ENCODE data around the gene KRTAP20-3.

KRTAP20-3 gene

DNA sequence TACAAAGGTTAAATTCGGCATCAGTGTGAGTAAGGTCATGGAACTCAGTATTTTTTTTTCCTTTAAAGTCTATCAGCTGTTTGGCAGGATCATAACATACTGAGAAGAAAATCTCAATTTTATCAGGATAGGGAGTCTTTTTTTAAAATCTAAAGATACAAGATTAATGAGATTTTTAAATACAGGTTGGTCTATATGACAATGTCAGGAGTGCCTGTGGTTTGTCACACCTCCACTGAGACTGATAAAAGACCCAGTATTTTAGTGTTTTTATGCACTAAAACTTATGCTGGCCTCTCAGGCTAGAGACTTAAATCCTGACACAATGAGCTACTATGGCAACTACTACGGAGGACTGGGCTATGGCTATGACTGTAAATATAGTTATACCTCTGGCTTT, at the start of gene KRTAP20-3:
Gene KRTAP20-3 (plus strand): TSS at position 301 of the 400 bp plus-strand sequence.
- DNase-seq: no peak

DNA sequence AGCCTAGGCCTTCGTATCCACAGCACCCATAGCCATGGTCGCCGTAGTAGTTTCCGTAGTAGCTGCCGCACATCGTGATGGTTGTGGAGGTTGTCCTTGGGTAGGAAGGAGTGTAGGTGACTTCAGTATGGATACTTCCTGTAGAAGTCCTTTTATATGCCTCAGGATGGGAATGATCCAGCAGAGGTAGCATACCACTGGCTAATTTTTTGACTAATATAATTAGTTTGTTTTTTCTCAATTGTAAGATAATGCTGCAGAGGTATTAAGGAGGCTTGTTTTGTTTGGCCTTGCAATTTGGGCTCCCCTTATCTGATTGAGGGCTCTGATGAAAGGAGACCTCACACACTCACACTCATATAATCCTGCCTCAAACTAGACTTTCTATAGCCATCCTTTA, 43.9 kb upstream of the KRTAP20-3 start, which contains the start of gene KRTAP6-2:
Gene KRTAP6-2 (minus strand): TSS at position 101 of the 400 bp plus-strand sequence. CDS start 28 bp downstream, at position 73.
- DNase-seq: no peak

DNA sequence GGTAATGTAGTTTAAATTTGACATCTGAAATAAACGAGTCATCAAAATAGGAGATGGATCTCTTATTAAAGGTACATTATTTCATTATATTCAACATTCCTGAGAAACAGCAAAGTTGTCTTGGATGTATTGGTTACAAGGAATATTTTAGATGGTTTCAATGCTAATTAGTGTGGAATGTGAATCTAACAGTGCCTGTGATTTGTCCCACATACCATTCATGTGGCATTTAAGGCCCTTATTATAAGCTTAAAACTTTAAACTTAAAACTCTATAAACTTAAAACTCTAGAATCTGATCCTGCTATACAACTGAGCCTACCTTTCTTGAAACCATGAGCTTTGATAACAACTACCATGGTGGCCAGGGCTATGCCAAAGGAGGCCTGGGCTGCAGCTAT, 41.9 kb upstream of the KRTAP20-3 start, which contains the start of gene KRTAP22-1:
Gene KRTAP22-1 (plus strand): TSS at position 301 of the 400 bp plus-strand sequence.
- no peak for DNase-seq

DNA sequence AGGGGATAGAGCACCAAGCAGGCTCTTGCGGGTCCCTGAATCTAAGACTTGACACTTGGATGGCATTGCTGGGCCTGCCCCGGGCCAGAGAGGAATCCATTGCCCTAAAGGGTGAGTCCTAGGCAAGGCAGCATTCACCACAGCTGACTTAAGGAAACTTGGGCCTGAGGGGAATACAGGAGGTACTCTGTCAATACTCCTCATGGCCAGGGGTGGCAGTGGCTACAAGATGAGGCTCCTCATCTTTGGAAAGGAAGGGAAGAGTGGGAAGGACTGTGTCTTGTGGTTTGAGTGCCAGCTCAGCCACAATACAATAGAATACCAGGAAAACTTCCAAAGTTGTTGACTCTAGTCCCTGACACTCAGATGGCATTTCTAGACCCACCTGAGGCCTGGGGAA, 36.7 kb upstream of the KRTAP20-3 start:
- DNase-seq: no peak

DNA sequence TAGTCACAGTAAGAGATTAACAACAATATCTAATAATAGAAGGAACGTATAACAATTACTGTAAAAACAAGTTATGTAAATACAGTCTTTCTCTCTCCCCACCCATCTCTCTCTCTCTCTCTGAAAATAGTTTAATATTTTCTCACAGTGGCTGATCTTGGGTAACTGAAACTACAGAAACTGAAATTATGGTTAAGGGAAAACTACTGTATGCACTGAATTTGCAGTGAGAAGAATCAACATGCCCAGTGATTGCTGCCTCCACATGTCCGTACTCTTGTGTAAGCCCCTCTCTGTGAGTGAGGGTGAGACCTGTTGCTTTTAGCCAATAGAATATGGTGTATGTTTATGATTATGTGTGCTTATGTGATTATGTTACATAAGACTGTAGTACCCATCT, 30.5 kb upstream of the KRTAP20-3 start:
- DNase-seq: no peak

DNA sequence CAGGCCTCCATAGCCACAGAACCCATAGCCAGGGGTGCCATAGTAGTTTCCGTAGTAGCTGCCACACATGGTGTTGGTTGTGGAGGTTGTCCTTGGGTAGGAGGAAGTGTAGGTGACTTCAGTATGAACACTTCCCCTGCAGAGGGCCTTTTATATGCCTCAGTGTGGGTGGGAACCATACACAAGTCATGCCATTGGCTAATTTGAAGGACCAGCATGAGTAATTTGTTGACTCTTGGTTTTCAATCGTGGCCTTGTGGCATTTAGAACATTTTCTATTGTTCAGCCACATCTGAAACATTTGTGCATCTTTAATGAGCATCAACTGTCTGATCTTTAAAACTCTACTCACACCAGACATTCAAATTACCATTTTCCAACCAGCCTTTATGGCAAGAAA, 28.8 kb upstream of the KRTAP20-3 start, which contains the start of gene KRTAP6-1:
Gene KRTAP6-1 (minus strand): TSS at position 95 of the 400 bp plus-strand sequence. CDS start 26 bp downstream, at position 69.
- DNase-seq: no peak

DNA sequence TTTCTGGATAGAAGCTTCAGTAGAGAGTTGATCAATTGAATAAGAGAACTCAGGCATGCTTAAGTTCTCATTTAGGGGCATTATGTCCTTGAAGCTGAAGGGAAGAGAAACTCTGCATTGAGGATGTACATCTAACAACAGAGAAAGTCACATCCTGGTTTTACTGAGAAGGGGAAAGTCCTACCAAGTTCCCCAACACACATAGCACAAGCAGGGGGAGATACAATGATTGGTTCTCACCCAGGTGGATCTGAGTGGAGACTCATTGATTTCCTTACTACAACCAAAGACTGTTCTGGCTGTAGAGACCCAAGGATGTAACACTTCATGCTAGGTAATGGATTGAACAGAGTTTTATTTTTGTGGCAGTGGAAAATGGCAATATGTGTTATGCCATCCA, 27.5 kb upstream of the KRTAP20-3 start:
- no peak for DNase-seq

DNA sequence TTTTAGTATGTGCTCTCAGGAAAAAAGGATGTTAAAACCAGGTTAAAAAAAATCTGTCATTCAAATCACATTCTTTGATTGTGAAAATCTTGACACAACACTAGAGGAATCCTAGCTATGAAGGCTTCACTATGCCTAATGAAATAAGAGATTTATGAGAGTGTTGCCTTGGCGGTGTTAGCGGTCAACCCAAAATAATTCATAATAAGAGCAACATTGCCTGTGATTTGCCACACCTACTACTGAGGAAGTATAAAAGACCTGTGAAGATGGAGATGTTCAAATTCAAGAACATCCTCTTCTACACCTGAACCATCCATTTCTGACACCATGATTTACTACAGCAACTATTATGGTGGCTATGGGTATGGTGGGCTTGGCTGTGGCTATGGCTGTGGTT, 26.5 kb upstream of the KRTAP20-3 start, which contains the start of gene KRTAP20-1:
Gene KRTAP20-1 (plus strand): TSS at position 301 of the 400 bp plus-strand sequence. CDS start 30 bp downstream, at position 331.
- no peak for DNase-seq

DNA sequence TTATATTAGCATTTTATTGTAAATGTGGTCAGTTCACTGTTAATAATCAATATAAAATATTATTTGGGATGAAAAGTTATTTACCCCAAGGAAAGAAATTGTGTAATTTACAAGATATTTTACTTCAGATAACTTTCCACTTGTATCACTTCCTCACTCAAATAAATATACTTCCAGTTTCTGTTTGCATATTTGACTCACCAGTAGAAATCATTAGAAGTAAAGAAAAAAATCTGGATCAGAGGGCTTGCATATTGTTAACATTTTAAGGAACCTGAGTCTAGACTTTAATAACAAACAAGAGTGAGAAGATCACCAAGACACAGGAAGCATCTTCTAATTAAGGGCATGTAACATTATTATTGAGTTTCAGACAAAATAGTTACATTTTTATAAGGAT, 22.6 kb upstream of the KRTAP20-3 start:
- no peak for DNase-seq

DNA sequence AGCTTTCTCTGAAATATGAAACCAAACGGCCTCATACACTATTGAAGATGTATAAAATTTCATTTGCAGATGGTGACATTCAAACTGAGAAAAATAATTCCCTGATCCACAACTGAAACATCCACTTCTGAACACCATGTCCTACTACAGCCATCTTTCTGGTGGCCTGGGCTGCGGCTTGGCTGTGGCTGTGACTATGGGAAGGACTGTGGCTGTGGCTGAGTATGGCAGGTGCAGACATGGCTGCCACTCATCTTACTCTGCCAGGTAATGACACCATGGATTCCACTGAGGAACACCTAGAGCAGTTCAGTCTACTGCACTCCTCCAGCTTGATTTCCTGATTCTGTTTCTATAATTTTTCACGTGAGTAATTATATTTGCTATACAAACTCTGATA, 22.1 kb upstream of the KRTAP20-3 start, which contains the start of gene KRTAP20-4:
Gene KRTAP20-4 (plus strand): TSS at position 106 of the 400 bp plus-strand sequence.
- DNase-seq: no peak

DNA sequence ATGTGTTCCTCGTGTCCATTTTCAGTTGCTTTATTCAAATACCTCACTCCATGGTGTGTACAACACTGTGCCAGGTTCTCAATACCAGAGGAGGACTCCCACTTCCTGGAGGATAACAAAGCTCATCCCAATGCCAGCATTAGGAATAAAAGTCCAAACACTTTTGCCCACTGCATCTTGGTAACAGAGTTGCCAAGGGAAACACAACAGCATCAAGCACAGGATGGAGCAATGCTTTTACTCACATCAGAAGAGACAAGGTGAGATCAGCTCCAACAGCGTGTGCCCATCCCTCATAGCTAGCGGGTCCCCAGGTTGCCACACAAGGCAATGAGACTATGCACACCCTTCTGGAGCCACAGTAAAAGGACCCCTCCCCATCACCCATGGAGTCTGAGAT, 19.3 kb upstream of the KRTAP20-3 start:
- DNase-seq: no peak

DNA sequence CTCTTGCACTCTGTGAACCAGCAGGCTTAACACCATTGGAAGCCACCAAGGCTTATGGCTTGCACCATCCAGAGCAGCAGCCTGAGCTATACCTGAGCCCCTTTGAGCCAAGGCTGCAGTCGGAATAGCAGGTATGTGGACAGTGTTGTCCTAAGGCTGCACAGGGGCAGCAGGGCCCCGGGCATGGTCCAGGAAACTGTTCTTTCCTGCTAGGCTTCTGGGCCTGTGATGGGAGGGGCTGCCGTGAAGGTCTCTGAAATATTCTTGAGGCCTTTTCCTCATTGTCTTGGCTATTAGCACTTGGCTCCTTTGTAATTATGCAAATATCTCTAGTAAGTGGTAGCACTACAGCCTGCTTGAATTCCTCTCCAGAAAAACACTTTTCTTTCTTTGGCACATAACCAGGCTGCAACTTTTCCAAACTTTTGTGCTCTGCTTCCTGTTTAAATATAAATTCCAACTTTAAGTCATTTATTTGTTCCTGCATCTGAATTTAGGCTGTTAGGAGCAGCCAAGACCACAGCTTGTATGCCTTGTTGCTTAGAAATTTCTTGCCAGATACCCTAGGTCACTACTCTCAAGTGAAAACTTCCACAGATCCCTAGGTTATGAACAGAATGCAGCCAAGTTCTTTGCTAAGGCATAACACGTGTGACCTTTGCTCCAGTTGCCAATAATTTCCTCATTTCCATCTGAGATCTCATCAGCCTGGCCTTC, 17.1 kb upstream of the KRTAP20-3 start:
- no peak for DNase-seq

DNA sequence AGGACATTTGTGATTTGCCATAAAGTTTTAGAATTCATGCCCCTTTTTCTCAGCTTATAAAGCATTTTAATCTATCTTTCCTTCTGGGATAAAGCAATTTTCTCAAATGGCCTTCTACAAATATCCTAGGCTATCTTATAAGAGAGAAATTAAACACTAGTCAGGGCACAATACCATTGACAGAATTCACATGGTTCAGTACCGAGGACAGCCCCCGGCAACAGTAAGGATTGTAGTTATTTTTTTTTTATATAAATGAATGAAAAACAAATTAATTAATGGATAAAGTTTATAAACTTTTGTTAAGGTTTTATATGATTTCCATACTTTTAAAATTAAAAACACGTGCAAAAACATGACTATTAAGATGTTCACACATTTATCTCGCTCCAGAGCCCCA, 14.6 kb upstream of the KRTAP20-3 start:
- no peak for DNase-seq

DNA sequence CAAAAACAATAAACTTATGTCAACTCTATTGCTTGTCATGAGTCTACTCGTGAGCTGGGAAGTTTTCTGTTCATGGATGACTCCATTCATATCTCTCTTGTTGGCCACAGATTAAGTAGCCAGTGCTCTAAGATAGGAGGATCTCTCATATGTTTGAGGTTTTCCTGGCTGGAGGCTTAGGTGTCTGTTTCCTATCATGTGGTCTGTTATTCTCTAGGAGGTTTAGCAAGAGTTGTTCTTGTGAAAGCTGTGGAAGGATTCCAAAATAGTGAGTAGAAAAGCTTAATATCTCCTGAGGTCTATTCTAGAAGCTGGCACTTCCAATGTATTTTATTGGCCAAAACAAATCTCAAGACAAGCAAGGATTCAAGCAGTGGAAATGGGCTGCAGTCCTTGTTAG, 13.5 kb upstream of the KRTAP20-3 start:
- DNase-seq: no peak

DNA sequence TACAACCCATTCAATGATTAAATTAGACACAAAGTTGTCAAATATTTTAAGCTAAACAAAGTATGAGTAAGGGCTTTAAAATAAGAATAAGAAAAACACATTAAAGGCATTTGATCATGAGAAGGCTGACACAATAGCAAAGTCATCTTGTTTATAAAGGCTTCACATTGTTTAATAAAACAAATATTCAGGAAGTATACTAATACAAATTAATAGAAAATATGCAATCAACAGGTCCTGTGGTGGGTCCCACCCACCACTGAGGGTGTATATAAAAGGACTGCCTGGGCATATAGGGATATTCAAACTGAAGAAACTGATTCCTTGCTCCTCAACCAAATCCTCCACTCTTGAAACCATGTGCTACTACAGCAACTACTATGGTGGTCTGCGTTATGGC, 7.8 kb upstream of the KRTAP20-3 start, which contains the start of gene KRTAP20-2:
Gene KRTAP20-2 (plus strand): TSS at position 301 of the 400 bp plus-strand sequence. CDS start 58 bp downstream, at position 359.
- no peak for DNase-seq

DNA sequence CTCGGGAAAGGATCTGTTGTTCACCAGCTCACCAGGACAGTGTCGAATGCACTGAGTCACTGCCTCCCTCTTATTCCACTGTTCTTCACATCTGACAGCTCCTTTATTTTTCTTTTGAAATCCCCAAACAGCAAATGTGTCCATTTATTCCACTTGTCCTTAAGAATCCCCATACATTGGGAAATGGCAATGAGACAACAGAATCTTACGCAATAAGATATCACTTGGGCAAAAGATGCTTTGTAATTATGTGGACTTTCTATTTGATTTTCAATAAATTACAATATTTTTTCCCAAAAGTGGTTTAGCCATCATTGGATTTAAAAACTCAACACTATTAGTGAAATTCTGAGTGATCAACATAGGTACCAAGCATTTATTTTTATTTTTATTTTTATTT, 4.0 kb upstream of the KRTAP20-3 start:
- DNase-seq: no peak

DNA sequence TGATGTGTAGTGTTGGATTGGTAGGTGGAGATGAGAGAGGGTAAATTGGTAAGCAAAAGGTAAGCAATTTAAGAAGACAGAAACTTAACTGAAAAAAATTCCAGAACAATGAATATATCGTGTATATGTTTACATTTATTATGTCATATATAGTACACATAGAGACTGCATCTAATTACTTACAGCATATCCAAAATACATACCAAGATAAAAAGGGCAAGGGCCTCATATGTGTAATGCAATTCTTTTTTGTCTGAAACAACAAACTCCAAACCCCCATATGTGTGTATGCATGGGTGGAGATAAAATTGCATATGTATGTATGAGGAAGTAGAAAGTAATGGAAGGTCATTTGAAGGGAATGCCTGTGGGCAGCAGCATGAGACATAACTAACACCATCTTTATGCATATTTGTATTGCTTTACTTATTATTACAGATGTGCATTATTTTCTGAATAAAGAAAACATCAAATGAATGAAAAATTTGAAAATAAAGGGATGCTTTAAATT, 4.3 kb downstream of the KRTAP20-3 start:
- DNase-seq: no peak

DNA sequence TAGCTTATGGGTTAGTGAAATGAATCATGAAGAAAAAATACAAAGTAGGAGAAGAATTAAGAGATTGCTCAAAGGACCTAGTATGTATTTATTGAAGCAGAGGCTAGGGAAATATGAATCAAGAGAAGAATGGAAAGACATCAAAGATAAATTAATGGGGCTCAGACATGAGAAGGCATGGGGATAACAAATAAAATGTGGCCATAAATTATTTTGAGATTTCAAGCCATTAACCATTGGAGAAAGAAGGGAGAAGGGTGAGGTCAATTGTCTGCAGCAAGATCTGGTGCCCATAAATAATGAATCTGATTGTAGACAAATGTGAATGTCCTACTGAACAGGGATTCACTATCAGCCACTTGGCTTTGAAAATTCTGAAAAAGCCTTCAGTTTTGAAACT, 10.2 kb downstream of the KRTAP20-3 start:
- DNase-seq: no peak

DNA sequence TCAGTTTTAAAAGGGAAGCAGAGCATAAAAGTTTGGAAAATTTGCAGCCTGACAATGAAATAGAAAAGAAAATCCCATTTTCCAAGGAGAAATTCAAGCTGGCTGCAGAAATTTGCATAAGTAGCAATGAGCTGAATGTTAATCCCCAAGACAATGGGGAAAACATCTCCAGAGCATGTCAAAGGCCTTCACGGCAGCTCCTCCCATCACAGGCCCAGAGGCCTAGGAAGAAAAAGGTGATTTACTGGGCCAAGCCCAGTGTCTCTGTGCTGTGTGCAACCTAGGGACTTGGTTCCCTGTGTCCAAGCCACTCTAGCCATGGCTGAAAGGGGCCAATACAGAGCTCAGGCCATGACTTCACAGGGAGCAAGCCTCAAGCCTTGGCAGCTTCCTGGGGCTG, 26.1 kb downstream of the KRTAP20-3 start:
- no peak for DNase-seq

DNA sequence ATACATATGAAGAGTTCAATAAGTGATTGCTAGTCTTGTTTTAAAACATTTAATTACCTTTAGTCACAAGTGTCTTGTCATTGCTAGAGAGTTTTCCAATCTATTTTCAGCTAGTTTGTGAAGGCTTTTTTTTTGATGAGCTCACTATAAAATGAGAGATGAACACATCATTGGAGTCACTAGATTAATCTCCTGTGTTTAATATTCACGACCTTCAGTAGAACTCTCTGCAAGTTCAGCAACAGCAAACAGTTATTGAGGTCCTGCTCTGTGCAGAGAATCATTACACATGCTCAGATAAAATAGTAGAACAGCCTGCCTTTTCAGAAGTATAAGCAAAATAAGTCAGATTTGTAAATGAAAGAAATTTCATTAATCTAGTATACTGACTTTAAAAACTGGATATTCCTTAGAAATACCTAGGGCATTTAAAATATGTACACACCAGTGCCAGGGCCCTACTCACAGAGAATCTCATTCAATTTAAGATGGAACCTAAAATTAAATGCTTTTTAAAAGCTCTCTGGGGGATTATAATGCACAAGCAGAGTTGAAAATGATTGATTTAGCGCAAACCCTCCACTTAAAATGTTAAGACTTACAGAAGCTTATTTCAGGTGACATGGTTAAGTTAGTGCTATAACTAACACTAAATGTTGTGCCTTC, 30.5 kb downstream of the KRTAP20-3 start:
- no peak for DNase-seq

DNA sequence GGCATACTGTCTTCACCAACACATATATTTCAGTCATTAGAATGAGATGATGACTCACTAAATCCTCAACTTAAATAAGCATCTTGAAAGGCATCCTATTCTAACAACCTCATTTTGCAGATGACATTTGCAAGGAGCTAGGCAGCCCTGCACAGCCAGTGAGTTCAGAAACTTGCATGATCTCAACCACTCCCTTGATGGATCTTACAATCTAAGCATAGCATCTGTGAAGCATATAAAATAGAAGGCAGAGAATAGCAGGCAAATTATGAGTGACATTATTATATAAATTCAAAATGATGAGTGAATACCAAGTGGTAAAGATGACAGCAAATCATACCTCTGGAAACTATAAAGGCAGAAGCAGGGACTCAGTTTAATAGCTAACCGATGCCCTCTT, 31.6 kb downstream of the KRTAP20-3 start:
- no peak for DNase-seq

DNA sequence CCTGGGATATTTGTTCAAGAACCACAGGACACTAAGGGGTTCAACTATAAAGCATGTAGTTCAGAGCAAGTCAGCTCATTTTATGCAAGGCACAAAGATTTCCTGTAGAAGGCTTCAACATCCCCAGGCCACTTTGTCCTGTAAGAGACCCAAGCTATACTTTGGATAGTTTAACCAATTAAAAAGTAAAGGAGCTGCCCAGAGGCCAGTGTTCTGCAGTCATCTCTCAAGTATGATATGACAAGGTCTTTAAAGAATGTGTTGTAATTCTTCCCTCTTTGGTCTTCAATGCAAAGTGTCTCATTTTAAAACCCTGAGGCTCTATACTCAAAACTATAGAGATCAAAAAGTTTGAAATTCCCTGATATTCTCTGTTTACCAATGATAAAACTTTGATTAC, 34.1 kb downstream of the KRTAP20-3 start:
- no peak for DNase-seq

DNA sequence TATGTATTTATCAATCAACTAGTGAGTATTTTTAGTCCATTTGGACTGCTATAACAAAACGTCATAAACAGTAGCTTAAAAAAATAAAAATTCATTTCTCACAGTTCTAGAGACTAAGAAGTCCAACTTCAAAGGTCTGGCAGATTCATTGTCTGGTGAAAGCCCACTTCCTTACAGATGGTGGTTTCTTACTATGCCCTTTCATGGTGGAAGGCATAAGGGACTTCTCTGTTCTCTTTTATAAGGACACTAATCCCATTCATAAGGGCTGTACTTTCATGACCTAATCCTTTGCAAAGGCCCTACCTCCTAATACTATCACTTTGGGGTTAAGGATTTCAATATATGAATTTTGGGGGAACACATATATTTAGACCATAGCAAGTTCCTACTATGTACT, 37.9 kb downstream of the KRTAP20-3 start:
- no peak for DNase-seq

DNA sequence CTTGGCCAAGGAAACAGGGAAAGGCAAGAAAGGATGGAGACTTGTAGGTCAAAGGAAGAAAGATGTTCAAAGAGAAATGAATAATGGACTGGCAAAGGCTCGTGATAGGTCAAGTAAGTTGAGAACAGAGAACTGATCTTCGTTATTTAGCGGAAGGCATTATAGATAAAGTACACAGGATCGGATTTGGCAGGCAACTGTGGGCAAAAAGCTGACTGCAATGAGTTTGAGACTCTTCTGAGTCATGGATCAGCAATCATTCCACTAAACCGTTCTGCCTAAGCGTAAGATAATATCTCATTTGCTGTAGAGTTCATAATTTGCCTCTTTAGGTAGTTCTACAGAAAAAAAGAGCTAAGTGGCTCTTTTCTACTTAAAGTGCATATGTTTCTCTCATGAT, 41.8 kb downstream of the KRTAP20-3 start:
- no peak for DNase-seq

Data from activated effector memory CD4-positive, alpha-beta T cell treated with anti-CD3 and anti-CD28 coated beads, Interleukin-2, amount 50 U/mL, for 16 hours (primary cell).